MM.1S (cell line): ENCODE data around the gene GLCCI1.

Source experiments
- EZH2 ChIP-seq: fragments of 300-600 bp; sonication (generic); optimal IDR thresholded peaks from 2 replicates; pipeline ENCODE3; 2017; ENCODE audit warnings: low read depth, mild to moderate bottlenecking, antibody characterized with exemption, low read length, mixed read lengths
- TF ChIP-seq, protein P1 (sequence below): fragments of 300-600 bp; sonication (generic); IDR thresholded peaks from 2 replicates; pipeline ENCODE4 v1.5.1; 2016; ENCODE audit warnings: antibody characterized with exemption, low read length, mixed read lengths

DNA sequence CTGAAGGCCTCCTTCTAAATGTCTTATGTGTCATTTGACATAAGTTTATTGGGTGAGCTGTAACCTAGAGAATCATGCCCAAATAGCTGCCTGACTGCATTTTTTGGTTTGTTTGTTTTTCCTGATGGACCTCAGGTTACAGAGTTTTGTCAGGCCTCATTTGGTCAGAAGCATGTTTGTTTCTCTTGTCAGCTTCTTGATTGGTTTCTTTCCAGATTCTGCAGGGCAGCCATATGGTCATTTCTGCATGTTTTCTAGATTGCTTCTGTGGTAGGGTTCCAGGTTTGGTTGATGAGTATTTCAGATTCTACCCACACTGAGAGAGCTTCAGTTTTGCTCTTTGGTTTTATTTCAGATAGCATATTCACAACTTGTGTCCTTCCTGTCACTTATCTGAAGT lies 28.0 kb downstream of the GLCCI1 start:
- no peak for TF ChIP-seq EZH2
- TF ChIP-seq, protein P1, sequence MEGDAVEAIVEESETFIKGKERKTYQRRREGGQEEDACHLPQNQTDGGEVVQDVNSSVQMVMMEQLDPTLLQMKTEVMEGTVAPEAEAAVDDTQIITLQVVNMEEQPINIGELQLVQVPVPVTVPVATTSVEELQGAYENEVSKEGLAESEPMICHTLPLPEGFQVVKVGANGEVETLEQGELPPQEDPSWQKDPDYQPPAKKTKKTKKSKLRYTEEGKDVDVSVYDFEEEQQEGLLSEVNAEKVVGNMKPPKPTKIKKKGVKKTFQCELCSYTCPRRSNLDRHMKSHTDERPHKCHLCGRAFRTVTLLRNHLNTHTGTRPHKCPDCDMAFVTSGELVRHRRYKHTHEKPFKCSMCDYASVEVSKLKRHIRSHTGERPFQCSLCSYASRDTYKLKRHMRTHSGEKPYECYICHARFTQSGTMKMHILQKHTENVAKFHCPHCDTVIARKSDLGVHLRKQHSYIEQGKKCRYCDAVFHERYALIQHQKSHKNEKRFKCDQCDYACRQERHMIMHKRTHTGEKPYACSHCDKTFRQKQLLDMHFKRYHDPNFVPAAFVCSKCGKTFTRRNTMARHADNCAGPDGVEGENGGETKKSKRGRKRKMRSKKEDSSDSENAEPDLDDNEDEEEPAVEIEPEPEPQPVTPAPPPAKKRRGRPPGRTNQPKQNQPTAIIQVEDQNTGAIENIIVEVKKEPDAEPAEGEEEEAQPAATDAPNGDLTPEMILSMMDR, result no peak
